NT2/D1 (cell line): ENCODE data around the gene TRMT5.

Experiments
- SUZ12 ChIP-seq: IDR thresholded peaks from 2 replicates; pipeline ENCODE4 v1.6.1; 2011; ENCODE audit not compliant: insufficient read length, insufficient read depth; ENCODE audit errors: extremely low read depth
- YY1 ChIP-seq: IDR thresholded peaks from 2 replicates; pipeline ENCODE4 v1.6.1; 2011; ENCODE audit not compliant: insufficient read length, insufficient read depth
- ZNF274 ChIP-seq: IDR thresholded peaks from 2 replicates; pipeline ENCODE4 v1.6.1; 2011; ENCODE audit warnings: mild to moderate bottlenecking, low read depth, low read length

DNA sequence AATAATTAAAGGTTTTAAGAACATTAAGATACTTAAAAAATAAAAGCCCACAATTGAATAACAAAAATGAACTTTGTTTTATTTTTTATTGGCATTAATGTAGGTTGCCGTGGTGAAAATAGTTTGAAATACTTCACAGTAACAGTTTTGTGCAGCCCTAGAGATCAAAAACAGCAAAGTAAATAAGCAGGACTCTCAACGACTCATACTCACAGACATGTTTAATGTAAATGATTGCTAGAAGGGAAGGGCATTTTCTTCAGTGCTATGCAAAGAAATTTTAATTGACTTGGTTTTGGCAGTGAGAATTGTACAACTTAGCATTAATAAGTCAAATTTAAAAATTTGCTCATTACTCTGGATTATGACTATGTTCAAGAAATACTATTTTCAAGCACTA lies 16.0 kb downstream of the TRMT5 start:
- TF ChIP-seq YY1, result no peak
- TF ChIP-seq ZNF274, result no peak
- no peak for TF ChIP-seq SUZ12
